Subcutaneous adipose tissue (tissue), 4 donors: ENCODE results near the gene ATL3. TPM values are rescaled to one million over a fixed set of nuclear protein-coding genes. Genes with fewer than 3 reads are reported as not detected.

Experiments
- CTCF ChIP-seq: fragments of 450-650 bp; IDR thresholded peaks from one replicate; pipeline ENCODE4 v1.5.1; 2016; ENCODE audit warnings: low read depth, mild to moderate bottlenecking, control low read depth, antibody characterized with exemption, moderate library complexity
- total RNA-seq, 4 donors: library from RNA; depleted of rRNA; stranded (reverse); fragments of >200 nt; gene quantifications; one replicate each; pipeline ENCODE4 v1.1.0, GENCODE V29; 2016

Gene ATL3
- total RNA-seq, 4 donors from 2014 or later = 83.5 to 172 (median 118) TPM

GRCh38 chr11:63687845-63688244 lies 16.7 kb upstream of the ATL3 start:
- TF ChIP-seq CTCF = no peak

- no peak for TF ChIP-seq CTCF
Measured at GRCh38 chr11:63686926-63687325, 15.8 kb upstream of the ATL3 start.

- no peak for TF ChIP-seq CTCF
Measured at GRCh38 chr11:63683133-63683991, 12.2 kb upstream of the ATL3 start.

GRCh38 chr11:63682066-63683021 lies 11.2 kb upstream of the ATL3 start:
- no peak for TF ChIP-seq CTCF

DNA sequence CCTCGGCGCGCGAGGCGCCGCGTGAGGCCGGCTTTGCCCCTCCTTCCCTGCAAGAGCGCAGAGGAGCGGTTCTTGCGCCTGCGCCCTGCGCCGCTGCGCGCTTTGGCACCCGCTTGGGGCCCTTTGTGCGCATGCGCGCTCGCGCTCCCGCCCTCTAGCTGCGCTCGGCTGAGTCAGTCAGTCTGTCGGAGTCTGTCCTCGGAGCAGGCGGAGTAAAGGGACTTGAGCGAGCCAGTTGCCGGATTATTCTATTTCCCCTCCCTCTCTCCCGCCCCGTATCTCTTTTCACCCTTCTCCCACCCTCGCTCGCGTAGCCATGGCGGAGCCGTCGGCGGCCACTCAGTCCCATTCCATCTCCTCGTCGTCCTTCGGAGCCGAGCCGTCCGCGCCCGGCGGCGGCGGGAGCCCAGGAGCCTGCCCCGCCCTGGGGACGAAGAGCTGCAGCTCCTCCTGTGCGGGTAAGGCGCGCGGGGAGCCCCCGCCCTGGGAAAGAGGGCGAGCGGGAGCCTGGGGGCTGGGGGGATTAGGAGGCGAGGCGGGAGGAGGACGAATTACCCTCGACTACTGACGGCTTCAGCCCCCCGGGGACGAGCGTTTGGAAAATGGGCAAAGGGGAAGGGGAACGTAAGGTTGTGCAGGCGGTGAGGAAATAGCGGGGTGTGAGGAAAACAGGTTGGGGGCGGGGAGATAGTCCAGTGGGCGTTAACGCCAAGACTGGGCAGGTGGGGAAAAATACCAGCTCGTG lies 10.3 kb upstream of the ATL3 start, which contains the start of gene RTN3:
TSS of gene RTN3 (plus strand) at position 180 of the 745 bp plus-strand sequence. CDS start at position 317, 137 bp downstream.
- TF ChIP-seq CTCF = no peak

DNA sequence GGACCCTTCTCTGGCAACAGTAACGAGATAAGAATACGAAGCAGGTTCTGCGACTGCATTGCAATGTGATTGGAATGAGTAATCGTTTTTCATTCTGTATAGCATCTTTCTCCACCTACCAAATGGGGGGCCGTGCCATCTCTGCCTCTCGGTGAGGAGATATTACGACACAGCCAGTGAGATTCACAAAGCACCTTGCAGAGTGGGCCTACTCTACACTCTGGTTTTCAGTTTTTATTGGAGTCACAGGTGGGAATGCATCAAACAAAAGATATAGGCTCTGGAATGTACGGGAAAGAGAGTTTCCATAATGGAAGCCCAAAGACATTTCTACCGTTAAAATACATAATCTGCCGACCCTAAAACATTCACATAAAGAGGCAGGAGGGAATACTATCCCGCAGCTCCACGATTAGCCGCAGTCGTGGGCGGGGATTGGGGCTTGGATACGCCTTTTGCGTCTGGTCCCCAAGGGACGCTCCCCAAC lies 9.7 kb upstream of the ATL3 start:
- no peak for TF ChIP-seq CTCF
